Lung (tissue), 12 donors: ENCODE results near the gene BAK1. TPM values are rescaled to one million over a fixed set of nuclear protein-coding genes. Genes with fewer than 3 reads are reported as not detected.
"Not testable (repeated sequence)": the region's sequence is repeated elsewhere in the genome, so short reads cannot be mapped to it uniquely, and the experiment has no call there.

Source experiments
- ATAC-seq: fragments of 200-7000 bp; cut with Tn5 transposase; one replicate; pipeline ENCODE4 v1.9.1; 2020; ENCODE audit warnings: moderate number of reproducible peaks; ENCODE audit not compliant: insufficient read depth, low FRiP score
- DNase-seq, 3 donors: peaks; one replicate each; pipeline ENCODE4 v3.0.0-alpha.2; 2013 to 2017
- H3K27ac ChIP-seq, 2 donors: one replicate each; pipeline ENCODE4 v1.5.1; 2013; ENCODE audit warnings: mild to moderate bottlenecking in 2 of 2, moderate library complexity in 2 of 2, control low read depth in 1 of 2, inconsistent platforms in 1 of 2, low read depth in 1 of 2, low read length in 1 of 2
- H3K27me3 ChIP-seq, 3 donors: one replicate each; pipeline ENCODE4 v1.5.1; 2013; ENCODE audit warnings: low read length in 2 of 3; ENCODE audit not compliant: control insufficient read depth in 3 of 3, insufficient read depth in 3 of 3
- H3K36me3 ChIP-seq, 4 donors: one replicate each; pipeline ENCODE4 v1.5.1; 2013; ENCODE audit warnings: low read length in 4 of 4, mild to moderate bottlenecking in 1 of 4, moderate library complexity in 1 of 4; ENCODE audit not compliant: control insufficient read depth in 4 of 4, insufficient read depth in 4 of 4
- H3K4me1 ChIP-seq, 5 donors: one replicate each; pipeline ENCODE4 v1.5.1; 2013; ENCODE audit warnings: low read length in 5 of 5, mild to moderate bottlenecking in 2 of 5, moderate library complexity in 1 of 5; ENCODE audit not compliant: control insufficient read depth in 5 of 5, insufficient read depth in 5 of 5
- H3K4me3 ChIP-seq: one replicate; pipeline ENCODE4 v1.5.1; 2013; ENCODE audit warnings: mild to moderate bottlenecking, control low read depth, moderate library complexity
- H3K9ac ChIP-seq, 2 donors: one replicate each; pipeline ENCODE4 v1.5.1; 2013; ENCODE audit warnings: low read length in 2 of 2, control low read depth in 1 of 2; ENCODE audit not compliant: insufficient read depth in 1 of 2
- H3K9me3 ChIP-seq, 4 donors: one replicate each; pipeline ENCODE4 v1.5.1; 2013; ENCODE audit warnings: low read length in 3 of 4, mild to moderate bottlenecking in 1 of 4, moderate library complexity in 1 of 4; ENCODE audit not compliant: control insufficient read depth in 4 of 4, insufficient read depth in 3 of 4
- WGBS, 2 donors: extraction: QIAGEN DNeasy Blood & Tissue Kit; methylation state at CpG; one replicate each; pipeline ENCODE4 v1.1.7; 2013; 5-methylcytosine and 5-hydroxymethylcytosine counted together
- polyA plus RNA-seq, 2 donors: library from polyadenylated mRNA; stranded (reverse); fragments of 200-250 nt; gene quantifications; one replicate each; pipeline ENCODE4 v1.2.1, GENCODE V29; 2013
- total RNA-seq, 2 donors: library from RNA; depleted of rRNA in 1 of 2; stranded (reverse); fragments of >200 nt in 1 of 2; gene quantifications; one replicate each; pipeline ENCODE4 v1.2.1, GENCODE V29; 2014 to 2021
- TF ChIP-seq, protein P1 (sequence below): IDR thresholded peaks from 2 replicates; pipeline ENCODE4 v1.5.1; 2012; ENCODE audit warnings: mild to moderate bottlenecking; ENCODE audit errors: control extremely low read depth, extremely low read depth
- donor health status: control.
- donor health status: control.
- donor health status: Bipolar disorder and iron deficiency.
- donor health status: healthy.
- donor health status: DM: yes; HTN: yes; CAD: no.

The BAK1 gene
- total and polyA plus RNA-seq, 4 donors, result 7.4 to 25.6 (median 18.9) TPM

GRCh38 chr6:33549896-33550295 lies 30.2 kb downstream of the BAK1 start:
- Histone ChIP-seq H3K36me3 (no peaks in the 10 kb centered on the region), H3K4me3 (no peak overlapping the region), H3K4me1 (no peaks in the 10 kb centered on the region), H3K9me3 (no peaks in the 10 kb centered on the region), H3K27me3 (no peaks in the 10 kb centered on the region), H3K9ac (no peak overlapping the region), H3K27ac (no peak overlapping the region)
- ATAC-seq, result no peak
- WGBS, 2 donors, result 83 to 89% methylated on average over 2 of the region's 2 CpGs
- no peak for DNase-seq
- TF ChIP-seq, protein P1, sequence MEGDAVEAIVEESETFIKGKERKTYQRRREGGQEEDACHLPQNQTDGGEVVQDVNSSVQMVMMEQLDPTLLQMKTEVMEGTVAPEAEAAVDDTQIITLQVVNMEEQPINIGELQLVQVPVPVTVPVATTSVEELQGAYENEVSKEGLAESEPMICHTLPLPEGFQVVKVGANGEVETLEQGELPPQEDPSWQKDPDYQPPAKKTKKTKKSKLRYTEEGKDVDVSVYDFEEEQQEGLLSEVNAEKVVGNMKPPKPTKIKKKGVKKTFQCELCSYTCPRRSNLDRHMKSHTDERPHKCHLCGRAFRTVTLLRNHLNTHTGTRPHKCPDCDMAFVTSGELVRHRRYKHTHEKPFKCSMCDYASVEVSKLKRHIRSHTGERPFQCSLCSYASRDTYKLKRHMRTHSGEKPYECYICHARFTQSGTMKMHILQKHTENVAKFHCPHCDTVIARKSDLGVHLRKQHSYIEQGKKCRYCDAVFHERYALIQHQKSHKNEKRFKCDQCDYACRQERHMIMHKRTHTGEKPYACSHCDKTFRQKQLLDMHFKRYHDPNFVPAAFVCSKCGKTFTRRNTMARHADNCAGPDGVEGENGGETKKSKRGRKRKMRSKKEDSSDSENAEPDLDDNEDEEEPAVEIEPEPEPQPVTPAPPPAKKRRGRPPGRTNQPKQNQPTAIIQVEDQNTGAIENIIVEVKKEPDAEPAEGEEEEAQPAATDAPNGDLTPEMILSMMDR, result no peak

DNA sequence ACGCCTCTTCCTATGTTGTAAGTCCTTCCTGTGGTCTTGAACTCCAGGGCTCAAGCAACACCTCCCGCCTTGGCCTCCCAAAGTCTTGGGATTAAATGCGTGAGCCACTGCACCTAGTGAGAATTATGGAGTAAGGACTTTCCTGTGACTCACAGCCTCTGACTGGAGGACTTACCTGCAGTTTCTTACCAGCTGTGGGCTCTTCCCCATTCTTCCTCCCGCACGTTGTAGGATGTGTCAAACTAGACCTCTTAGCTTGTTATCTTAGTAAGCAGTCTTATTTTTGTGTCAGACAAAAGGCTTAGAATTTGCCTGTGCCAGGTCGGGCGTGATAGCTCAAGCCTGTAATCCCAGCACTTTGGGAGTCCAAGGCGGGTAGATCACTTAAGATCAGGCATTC lies 30.9 kb downstream of the BAK1 start:
- Histone ChIP-seq H3K9ac (no peak overlapping the region), H3K4me3 (no peak overlapping the region), H3K27me3 (no peaks in the 10 kb centered on the region), H3K27ac (no peak overlapping the region), H3K9me3 (no peaks in the 10 kb centered on the region), H3K36me3 (no peaks in the 10 kb centered on the region), H3K4me1 (no peaks in the 10 kb centered on the region)
- DNase-seq (no peak), ATAC-seq (no peak)
- TF ChIP-seq, protein P1, result no peak
- WGBS, 2 donors, result 54 to 80% methylated on average over 8 of the region's 8 CpGs

- H3K9ac ChIP-seq, result no peak overlapping the region
- no peak for ATAC-seq
- TF ChIP-seq, protein P1, result no peak
- H3K36me3 ChIP-seq, result no peaks in the 10 kb centered on the region
- no peak overlapping the region for H3K27ac ChIP-seq
- H3K4me3 ChIP-seq, result no peak overlapping the region
- 61 to 67% methylated on average over 2 of the region's 2 CpGs for WGBS, 2 donors
- H3K9me3 ChIP-seq, result no peaks in the 10 kb centered on the region
- no peaks in the 10 kb centered on the region for H3K27me3 ChIP-seq
- no peaks in the 10 kb centered on the region for H3K4me1 ChIP-seq
- no peak for DNase-seq
Measured at GRCh38 chr6:33547499-33547898, 32.6 kb downstream of the BAK1 start.

GRCh38 chr6:33546766-33547165 lies 33.3 kb downstream of the BAK1 start:
- Histone ChIP-seq H3K27ac (no peak overlapping the region), H3K9ac (no peak overlapping the region), H3K4me3 (no peak overlapping the region), H3K36me3 (no peaks in the 10 kb centered on the region), H3K4me1 (no peaks in the 10 kb centered on the region), H3K9me3 (no peaks in the 10 kb centered on the region), H3K27me3 (no peaks in the 10 kb centered on the region)
- WGBS, 2 donors, result 82 to 87% methylated on average over 5 of the region's 5 CpGs
- ATAC-seq (no peak), DNase-seq (no peak)
- TF ChIP-seq, protein P1, result no peak

DNA sequence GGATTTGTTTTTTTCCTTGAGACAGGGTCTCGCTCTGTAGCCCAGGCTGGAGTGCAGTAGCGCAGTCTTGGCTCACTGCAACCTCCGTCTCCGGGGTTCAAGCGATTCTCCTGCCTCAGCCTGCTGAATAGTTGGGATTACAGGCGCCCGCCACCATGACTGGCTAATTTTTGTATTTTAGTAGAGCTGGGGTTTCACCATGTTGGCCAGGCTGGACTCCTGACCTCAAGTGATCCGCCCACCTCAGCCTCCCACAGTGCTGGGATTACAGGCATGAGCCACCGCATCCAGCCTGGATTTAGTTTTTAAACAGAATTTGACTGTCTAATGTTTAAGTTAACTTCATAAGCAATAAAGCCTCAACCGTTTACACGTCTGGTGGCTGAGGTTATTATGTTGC lies 34.8 kb downstream of the BAK1 start:
- not testable (repeated sequence) for H3K27ac ChIP-seq, H3K9me3 ChIP-seq, H3K4me1 ChIP-seq, DNase-seq, H3K36me3 ChIP-seq, H3K4me3 ChIP-seq, ATAC-seq, H3K27me3 ChIP-seq, H3K9ac ChIP-seq
- WGBS, 2 donors, result 90 to 93% methylated on average over 11 of the region's 11 CpGs
